PC-9 (cell line): ENCODE data around the gene NEFH. TPM values are rescaled to one million over a fixed set of nuclear protein-coding genes. Genes with fewer than 3 reads are reported as not detected.

Experiments
- BruUV-seq: library from RNA; stranded (reverse); fragments of 400-500 nt; replicated peaks from 2 replicates; lab custom pipeline; 2021; lab: Mats Ljungman, UMichigan
- CTCF ChIA-PET: fragments of 300-600 bp; sonication (Branson Sonifier 250); formaldehyde crosslinking; loops from one replicate; lab custom pipeline; 2022; ENCODE audit warnings: antibody characterized with exemption; lab: Charles Lee
- POLR2A ChIA-PET: fragments of 300-600 bp; sonication (Branson Sonifier 250); formaldehyde crosslinking; loops from one replicate; lab custom pipeline; 2022; ENCODE audit warnings: antibody characterized with exemption; ENCODE audit not compliant: unreplicated experiment; lab: Charles Lee
- DNase-seq, 2 experiments: peaks; one replicate each; pipeline versions ENCODE4 v3.0.0 to v3.0.0-alpha.2; 2015 to 2022; ENCODE audit warnings: mixed read lengths in 1 of 2
- H2AFZ ChIP-seq: fragments of 200-600 bp; sonication (generic); 2 replicates; pipeline ENCODE4 v1.8.1; 2017; ENCODE audit warnings: antibody characterized with exemption
- H3F3A ChIP-seq: fragments of 200-600 bp; sonication (generic); 2 replicates; pipeline ENCODE4 v1.8.1; 2017; ENCODE audit warnings: antibody characterized with exemption, mild to moderate bottlenecking, low read depth; ENCODE audit not compliant: insufficient read depth
- H3K27ac ChIP-seq: fragments of 200-600 bp; sonication (generic); 2 replicates; pipeline ENCODE4 v1.6.1; 2016; ENCODE audit warnings: mixed run types
- H3K27me3 ChIP-seq: fragments of 200-600 bp; sonication (generic); 2 replicates; pipeline ENCODE4 v1.6.1; 2016; ENCODE audit warnings: low read depth, mixed run types; ENCODE audit not compliant: insufficient read depth
- H3K36me3 ChIP-seq: fragments of 200-600 bp; sonication (generic); 2 replicates; pipeline ENCODE4 v1.6.1; 2016; ENCODE audit warnings: low read depth, mixed run types
- H3K4me1 ChIP-seq: fragments of 200-600 bp; sonication (generic); replicated peaks from 2 replicates; pipeline ENCODE4 v1.6.1; 2016; ENCODE audit warnings: mixed run types; ENCODE audit not compliant: insufficient read depth
- H3K4me2 ChIP-seq: fragments of 200-600 bp; sonication (generic); 2 replicates; pipeline ENCODE4 v1.6.1; 2017; ENCODE audit warnings: mixed run types
- H3K4me3 ChIP-seq: fragments of 200-600 bp; sonication (generic); 2 replicates; pipeline ENCODE4 v1.6.1; 2016; ENCODE audit warnings: mixed run types
- H3K79me2 ChIP-seq: fragments of 200-600 bp; sonication (generic); 2 replicates; pipeline ENCODE4 v1.6.1; 2017; ENCODE audit warnings: low read depth, mixed run types
- H3K9me2 ChIP-seq: fragments of 200-600 bp; sonication (generic); 2 replicates; pipeline ENCODE4 v1.8.1; 2017; ENCODE audit warnings: mild to moderate bottlenecking; ENCODE audit not compliant: insufficient read depth
- H3K9me3 ChIP-seq: fragments of 200-600 bp; sonication (generic); 2 replicates; pipeline ENCODE4 v1.8.1; 2016; ENCODE audit warnings: low read depth; ENCODE audit not compliant: insufficient read depth
- H4K20me1 ChIP-seq: fragments of 200-600 bp; sonication (generic); 2 replicates; pipeline ENCODE4 v1.8.1; 2017; ENCODE audit not compliant: insufficient read depth
- EZH2 ChIP-seq: fragments of 200-600 bp; sonication (generic); IDR thresholded peaks from 2 replicates; pipeline ENCODE4 v1.8.0; 2017; ENCODE audit warnings: antibody characterized with exemption, low read depth
- intact Hi-C: fragments of 100-400 bp; cut with micrococcal nuclease; formaldehyde crosslinking; loops from one replicate; pipeline ENCODE4 v1.10.0; 2022; ENCODE audit not compliant: unreplicated experiment
- total RNA-seq: library from RNA; stranded (reverse); gene quantifications from 2 replicates; pipeline ENCODE4 v1.2.3, GENCODE V29; 2021
- TF ChIP-seq, protein P1 (sequence below): fragments of 200-600 bp; sonication (generic); conservative IDR thresholded peaks from 2 replicates; pipeline ENCODE4 v1.6.1; 2017; ENCODE audit warnings: mixed run types, antibody characterized with exemption, mild to moderate bottlenecking, moderate library complexity

The NEFH gene
- total RNA-seq, 1 experiment from 2014 or later: 6.9 TPM

DNA sequence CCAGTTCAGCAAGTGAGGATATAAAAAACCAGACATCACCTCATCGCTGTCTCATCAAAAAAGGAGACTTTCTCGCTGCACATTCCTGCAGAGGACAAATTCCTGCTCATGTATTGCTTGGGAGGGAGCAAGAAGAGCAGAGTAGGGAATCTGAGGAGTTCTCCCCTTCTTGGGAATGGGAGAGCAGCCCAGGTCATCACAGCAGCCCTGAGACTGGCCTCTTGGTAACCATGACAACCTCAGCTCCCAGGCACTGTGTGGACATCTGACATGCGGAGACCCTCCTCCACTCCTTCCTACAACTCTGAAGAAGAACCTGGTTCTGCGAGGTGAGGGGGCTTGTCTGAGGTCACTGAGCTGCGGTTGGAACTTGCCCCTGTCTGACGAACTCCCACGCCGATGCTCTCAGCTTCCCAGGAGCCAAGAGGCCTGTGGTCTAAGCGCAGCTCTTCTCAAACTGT, 23.8 kb upstream of the NEFH start:
- no TSS peak for BruUV-seq
- H3F3A ChIP-seq: no peaks in the 10 kb centered on the region
- no peak overlapping the region for H3K4me3 ChIP-seq
- no peaks in the 10 kb centered on the region for H4K20me1 ChIP-seq
- intact Hi-C loops: no loop called here
- no peak overlapping the region for H3K27ac ChIP-seq
- ChIA-PET POLR2A (no interaction called here), CTCF (no interaction called here)
- no peak overlapping the region for H3K4me2 ChIP-seq
- H3K27me3 ChIP-seq: no peaks in the 10 kb centered on the region
- H3K9me3 ChIP-seq: no peaks in the 10 kb centered on the region
- no peaks in the 10 kb centered on the region for H3K36me3 ChIP-seq
- H3K9me2 ChIP-seq: no peaks in the 10 kb centered on the region
- H3K4me1 ChIP-seq: no peaks in the 10 kb centered on the region
- TF ChIP-seq, protein P1, sequence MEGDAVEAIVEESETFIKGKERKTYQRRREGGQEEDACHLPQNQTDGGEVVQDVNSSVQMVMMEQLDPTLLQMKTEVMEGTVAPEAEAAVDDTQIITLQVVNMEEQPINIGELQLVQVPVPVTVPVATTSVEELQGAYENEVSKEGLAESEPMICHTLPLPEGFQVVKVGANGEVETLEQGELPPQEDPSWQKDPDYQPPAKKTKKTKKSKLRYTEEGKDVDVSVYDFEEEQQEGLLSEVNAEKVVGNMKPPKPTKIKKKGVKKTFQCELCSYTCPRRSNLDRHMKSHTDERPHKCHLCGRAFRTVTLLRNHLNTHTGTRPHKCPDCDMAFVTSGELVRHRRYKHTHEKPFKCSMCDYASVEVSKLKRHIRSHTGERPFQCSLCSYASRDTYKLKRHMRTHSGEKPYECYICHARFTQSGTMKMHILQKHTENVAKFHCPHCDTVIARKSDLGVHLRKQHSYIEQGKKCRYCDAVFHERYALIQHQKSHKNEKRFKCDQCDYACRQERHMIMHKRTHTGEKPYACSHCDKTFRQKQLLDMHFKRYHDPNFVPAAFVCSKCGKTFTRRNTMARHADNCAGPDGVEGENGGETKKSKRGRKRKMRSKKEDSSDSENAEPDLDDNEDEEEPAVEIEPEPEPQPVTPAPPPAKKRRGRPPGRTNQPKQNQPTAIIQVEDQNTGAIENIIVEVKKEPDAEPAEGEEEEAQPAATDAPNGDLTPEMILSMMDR: no peak
- TF ChIP-seq EZH2: no peak
- no peaks in the 10 kb centered on the region for H3K79me2 ChIP-seq
- DNase-seq: no peak
- H2AFZ ChIP-seq: no peak overlapping the region

DNA sequence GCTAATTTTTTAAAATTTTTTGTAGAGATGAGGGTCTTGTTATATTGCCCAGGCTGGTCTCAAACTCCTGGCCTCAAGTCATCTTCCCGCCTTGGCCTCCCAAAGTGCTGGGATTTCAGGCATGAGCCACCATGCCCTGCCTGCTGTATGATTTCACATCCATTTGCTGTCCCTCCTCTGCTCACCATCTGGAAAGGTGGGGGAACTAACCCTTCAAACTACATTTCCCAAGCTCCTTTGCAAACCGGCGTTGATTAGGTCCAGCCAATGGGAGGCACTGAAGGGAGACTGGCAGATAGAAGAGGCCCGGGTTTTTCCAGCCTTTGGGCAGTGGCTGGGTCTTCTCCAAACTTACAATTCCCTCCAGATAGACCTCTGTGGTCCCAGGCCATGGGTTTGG, 22.3 kb upstream of the NEFH start:
- Histone ChIP-seq H3K79me2 (no peaks in the 10 kb centered on the region), H3K4me1 (no peaks in the 10 kb centered on the region), H3K4me2 (0 out of 2 replicates have a peak overlapping the region, but pooled peaks have one; percentile 6), H3K9me2 (no peaks in the 10 kb centered on the region), H4K20me1 (no peaks in the 10 kb centered on the region), H3K9me3 (no peaks in the 10 kb centered on the region), H2AFZ (no peak overlapping the region), H3K36me3 (no peaks in the 10 kb centered on the region), H3K4me3 (no peak overlapping the region), H3K27me3 (no peaks in the 10 kb centered on the region), H3K27ac (no peak overlapping the region), H3F3A (no peaks in the 10 kb centered on the region)
- no peak for DNase-seq
- TF ChIP-seq, protein P1: no peak
- no peak for TF ChIP-seq EZH2
- ChIA-PET POLR2A (no interaction called here), CTCF (no interaction called here)
- no TSS peak for BruUV-seq
- intact Hi-C loops: no loop called here

DNA sequence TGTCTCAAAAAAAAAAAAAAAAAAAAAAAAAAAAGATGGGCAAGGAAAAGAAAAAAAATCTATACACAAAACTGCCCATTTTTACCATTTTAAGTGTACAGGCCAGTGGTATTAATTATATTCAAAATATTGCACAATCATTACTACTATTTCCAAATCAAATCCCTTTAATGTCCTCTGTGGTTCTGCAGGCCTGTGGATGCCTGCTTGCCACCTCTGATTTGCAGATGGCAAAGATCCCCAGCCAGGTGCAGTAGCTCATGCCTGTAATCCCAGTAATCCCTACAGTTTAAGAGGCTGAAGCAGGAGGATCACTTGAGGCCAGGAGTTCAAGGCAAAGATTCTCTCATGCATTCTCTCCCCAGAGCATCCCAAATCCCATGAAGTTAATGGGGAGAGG, 21.5 kb upstream of the NEFH start:
- ChIA-PET CTCF (no interaction called here), POLR2A (no interaction called here)
- H3K9me3 ChIP-seq: no peaks in the 10 kb centered on the region
- H3K27ac ChIP-seq: no peak overlapping the region
- no peaks in the 10 kb centered on the region; the same call in 1 of the 2 replicates for H3F3A ChIP-seq
- H2AFZ ChIP-seq: no peak overlapping the region
- BruUV-seq: no TSS peak
- no peak overlapping the region for H3K4me2 ChIP-seq
- no peak for DNase-seq
- no peaks in the 10 kb centered on the region for H3K9me2 ChIP-seq
- H3K36me3 ChIP-seq: no peaks in the 10 kb centered on the region
- no peaks in the 10 kb centered on the region for H3K27me3 ChIP-seq
- no peak overlapping the region for H3K4me3 ChIP-seq
- intact Hi-C loops: no loop called here
- TF ChIP-seq, protein P1: no peak
- no peak for TF ChIP-seq EZH2
- no peaks in the 10 kb centered on the region for H3K4me1 ChIP-seq
- H3K79me2 ChIP-seq: no peaks in the 10 kb centered on the region
- no peaks in the 10 kb centered on the region for H4K20me1 ChIP-seq
